SK-N-SH (cell line): ENCODE measurements around the gene TC2N.

Source experiments
- EP300 ChIP-seq, 2 experiments: IDR thresholded peaks; 2 replicates each; pipeline versions ENCODE4 v1.4.0 to v1.6.1; 2012; ENCODE audit warnings: borderline replicate concordance in 1 of 2, low read depth in 1 of 2, low read length in 1 of 2
- YY1 ChIP-seq: IDR thresholded peaks from 2 replicates; pipeline ENCODE4 v1.4.0; 2012; ENCODE audit warnings: low read depth, mild to moderate bottlenecking

DNA sequence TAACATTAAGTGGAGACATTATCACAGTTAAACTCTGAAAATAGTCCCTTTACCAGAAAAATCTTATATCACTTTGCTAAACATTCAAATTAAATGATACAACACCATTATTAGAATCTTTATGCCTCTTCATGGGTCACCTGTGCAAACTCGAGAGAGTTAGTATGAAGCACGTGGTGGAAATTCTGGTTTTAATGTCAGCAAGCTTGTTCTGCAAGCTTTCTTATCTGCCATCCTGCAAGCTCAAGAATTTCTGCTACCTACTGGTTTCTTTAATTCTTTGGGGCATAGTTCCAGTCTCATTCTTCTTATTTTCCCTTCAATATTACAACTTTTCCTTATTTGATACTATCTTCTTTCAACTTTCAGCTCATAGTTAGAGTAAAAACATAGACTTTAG lies 136.3 kb downstream of the TC2N start:
- no peak for TF ChIP-seq EP300 (IDR thresholded peaks at IDR 0.05; ENCODE audit: borderline replicate concordance in 1 of 2, low read depth in 1 of 2, low read length in 1 of 2)
- TF ChIP-seq YY1 = no peak
